ENCODE data around the gene RHOT2. TPM values are rescaled to one million over a fixed set of nuclear protein-coding genes. Genes with fewer than 3 reads are reported as not detected.

The RHOT2 gene
- total RNA-seq, 1 experiment from 2014 or later: 210 TPM

DNA sequence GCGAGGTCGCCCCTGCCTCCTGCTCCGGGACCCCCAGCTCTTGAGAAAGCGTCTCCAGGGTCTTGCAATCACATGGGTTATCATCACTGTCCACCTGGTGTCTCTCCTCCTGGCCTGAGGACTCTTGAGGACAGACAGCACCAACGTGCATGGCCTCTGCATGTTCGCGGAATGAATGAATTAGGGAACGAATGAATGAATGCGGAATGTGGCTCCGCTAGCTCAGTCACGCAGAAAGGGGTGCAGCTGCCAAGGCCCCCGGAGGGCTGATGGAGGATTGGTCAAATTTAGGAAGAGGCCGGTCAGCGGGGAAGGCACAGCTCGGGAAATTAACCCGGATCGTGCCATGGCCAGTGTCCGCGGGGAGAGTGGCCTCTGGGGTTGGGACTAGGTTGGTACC is 34.4 kb downstream of the RHOT2 start:
- WGBS (ENCODE audit: extremely low coverage, insufficient read length, low lambda C conversion rate): no CpG with 5 or more reads among the region's 19 CpGs
- H3K14ac ChIP-seq (ENCODE audit: insufficient read depth, low read length): no peak overlapping the region

More for the DNA sequence above, 34.4 kb downstream of the RHOT2 start:
- H2BK12ac ChIP-seq (ENCODE audit: insufficient read length, low read depth, low read length): no peak overlapping the region
- H3K4me3 Mint-ChIP-seq: peak overlapping the region in 1 of 2 experiments; percentile 41; a peak in 2 of 5 replicates
- H4K91ac ChIP-seq (ENCODE audit: insufficient read length, low read depth, low read length): no peak overlapping the region
- H3K4me1 ChIP-seq (ENCODE audit: insufficient read depth, low read length): no peaks in the 10 kb centered on the region
- H4K5ac ChIP-seq (ENCODE audit: insufficient read length, low read depth, low read length): no peak overlapping the region
- no peak overlapping the region for H2AK5ac ChIP-seq (ENCODE audit: insufficient read length, low read length)
- H3K9me3 ChIP-seq (ENCODE audit: control insufficient read depth, low read depth, low read length): no peaks in the 10 kb centered on the region
- no peak overlapping the region for H3K4me2 ChIP-seq (ENCODE audit: insufficient read depth, insufficient read length, low read length)
- H3K9ac ChIP-seq (ENCODE audit: extremely low read depth, insufficient read length, low read length): no peak overlapping the region
- H3K27ac Mint-ChIP-seq: no peak overlapping the region
- H3K4me1 Mint-ChIP-seq: peaks cover 0 to 7% of the 10 kb centered on the region in 2 experiments; a peak in 1 of 4 replicates
- H3K27me3 Mint-ChIP-seq (ENCODE audit: low read depth): peaks cover 89% of the 10 kb centered on the region
- H3K79me2 ChIP-seq (ENCODE audit: insufficient read depth, low read length): no peaks in the 10 kb centered on the region
- no peak overlapping the region for H2BK120ac ChIP-seq (ENCODE audit: low read depth, low read length, poor library complexity, severe bottlenecking)
- no peak overlapping the region for H3K27ac ChIP-seq (ENCODE audit: insufficient read length, low read depth, low read length)
- no peaks in the 10 kb centered on the region for H4K20me1 ChIP-seq (ENCODE audit: control insufficient read depth, insufficient read depth, insufficient read length)
- TF ChIP-seq, protein P1, sequence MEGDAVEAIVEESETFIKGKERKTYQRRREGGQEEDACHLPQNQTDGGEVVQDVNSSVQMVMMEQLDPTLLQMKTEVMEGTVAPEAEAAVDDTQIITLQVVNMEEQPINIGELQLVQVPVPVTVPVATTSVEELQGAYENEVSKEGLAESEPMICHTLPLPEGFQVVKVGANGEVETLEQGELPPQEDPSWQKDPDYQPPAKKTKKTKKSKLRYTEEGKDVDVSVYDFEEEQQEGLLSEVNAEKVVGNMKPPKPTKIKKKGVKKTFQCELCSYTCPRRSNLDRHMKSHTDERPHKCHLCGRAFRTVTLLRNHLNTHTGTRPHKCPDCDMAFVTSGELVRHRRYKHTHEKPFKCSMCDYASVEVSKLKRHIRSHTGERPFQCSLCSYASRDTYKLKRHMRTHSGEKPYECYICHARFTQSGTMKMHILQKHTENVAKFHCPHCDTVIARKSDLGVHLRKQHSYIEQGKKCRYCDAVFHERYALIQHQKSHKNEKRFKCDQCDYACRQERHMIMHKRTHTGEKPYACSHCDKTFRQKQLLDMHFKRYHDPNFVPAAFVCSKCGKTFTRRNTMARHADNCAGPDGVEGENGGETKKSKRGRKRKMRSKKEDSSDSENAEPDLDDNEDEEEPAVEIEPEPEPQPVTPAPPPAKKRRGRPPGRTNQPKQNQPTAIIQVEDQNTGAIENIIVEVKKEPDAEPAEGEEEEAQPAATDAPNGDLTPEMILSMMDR (conservative IDR thresholded peaks at IDR 0.05): no peak
- H3T11ph ChIP-seq (ENCODE audit: low read length): no peak overlapping the region
- no peak overlapping the region for H2BK15ac ChIP-seq (ENCODE audit: low read depth, low read length)
- no peak overlapping the region for H3K56ac ChIP-seq (ENCODE audit: insufficient read length, low read depth, low read length)
- H3K23ac ChIP-seq (ENCODE audit: insufficient read length, low read depth, low read length): no peak overlapping the region
- no peak overlapping the region for H2BK20ac ChIP-seq (ENCODE audit: low read depth, low read length, poor library complexity, severe bottlenecking)
- H4K8ac ChIP-seq (replicated peaks; ENCODE audit: insufficient read length, low read depth, low read length): no peak overlapping the region
- no peak for DNase-seq
- peaks cover 49% of the 10 kb centered on the region for H3K27me3 ChIP-seq (ENCODE audit: insufficient read depth, low read length)
- peaks cover 4% of the 10 kb centered on the region for H3K23me2 ChIP-seq (ENCODE audit: insufficient read length, low read depth, low read length, poor library complexity, severe bottlenecking)
- no peak overlapping the region for H3K4ac ChIP-seq (ENCODE audit: low read depth, low read length)
- H2AFZ ChIP-seq (ENCODE audit: low read length): no peak overlapping the region
- H3K9me3 Mint-ChIP-seq: no peaks in the 10 kb centered on the region
- H2BK5ac ChIP-seq (ENCODE audit: insufficient read length, low read length): no peak overlapping the region
- peaks cover 0 to 3% (median 0%) of the 10 kb centered on the region in 3 experiments; a peak in 2 of 7 replicates for H3K36me3 Mint-ChIP-seq (ENCODE audit: insufficient read depth in 1 of 3, low read depth in 3 of 3)
- no peaks in the 10 kb centered on the region for H3K79me1 ChIP-seq (ENCODE audit: insufficient read depth, low read depth, low read length, poor library complexity, severe bottlenecking)
- no peak overlapping the region for H3K18ac ChIP-seq (ENCODE audit: insufficient read length, low read depth, low read length)

All from H9 (cell line).